Breast epithelium (tissue), 3 donors: Measurements from ENCODE around the gene AGXT2.

Experiments
- CTCF ChIP-seq, 3 donors: fragments of 450-650 bp; IDR thresholded peaks; one replicate each; pipeline ENCODE4 v1.5.1; 2016 to 2017; ENCODE audit warnings: antibody characterized with exemption in 3 of 3, mild to moderate bottlenecking in 3 of 3, moderate library complexity in 3 of 3
- POLR2A ChIP-seq: fragments of 450-650 bp; IDR thresholded peaks from one replicate; pipeline ENCODE4 v1.6.1; 2016; ENCODE audit warnings: antibody characterized with exemption, mild to moderate bottlenecking, moderate library complexity
- POLR2AphosphoS5 ChIP-seq, 3 donors: sonication (generic); formaldehyde crosslinking; IDR thresholded peaks; one replicate each; pipeline ENCODE4 v1.6.1; 2017; ENCODE audit warnings: antibody characterized with exemption in 3 of 3

- no peak for TF ChIP-seq CTCF (IDR thresholded peaks at IDR 0.05)
- TF ChIP-seq POLR2A = no peak
- no peak for TF ChIP-seq POLR2AphosphoS5 (IDR thresholded peaks at IDR 0.05)
These were observed 18.6 kb upstream of the AGXT2 start for GRCh38 chr5:35066260-35066795.
